ENCODE measurements around the gene FAM13A.

FAM13A gene

DNA sequence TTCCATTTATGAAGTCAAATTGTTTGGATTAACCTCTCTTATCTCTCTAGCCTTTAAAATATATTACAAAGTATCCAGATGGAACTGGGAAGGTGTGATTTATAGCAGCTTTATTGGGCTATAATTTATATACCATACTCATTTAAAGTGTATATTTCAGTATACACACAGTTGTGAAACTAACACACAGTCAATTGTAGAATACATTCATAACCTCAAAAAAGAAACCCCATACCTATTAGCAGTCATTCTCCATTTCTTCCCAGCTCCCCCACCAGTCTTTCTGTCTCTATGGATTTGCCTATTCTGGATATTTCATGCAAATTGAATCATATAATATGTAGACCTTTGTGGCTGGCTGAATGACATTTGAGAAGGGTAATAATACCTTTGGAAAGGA lies 351.8 kb downstream of the FAM13A start:
- no peak for DNase-seq

- no peak for DNase-seq
These were observed 354.2 kb downstream of the FAM13A start for GRCh38 chr4:88702782-88703181.

DNA sequence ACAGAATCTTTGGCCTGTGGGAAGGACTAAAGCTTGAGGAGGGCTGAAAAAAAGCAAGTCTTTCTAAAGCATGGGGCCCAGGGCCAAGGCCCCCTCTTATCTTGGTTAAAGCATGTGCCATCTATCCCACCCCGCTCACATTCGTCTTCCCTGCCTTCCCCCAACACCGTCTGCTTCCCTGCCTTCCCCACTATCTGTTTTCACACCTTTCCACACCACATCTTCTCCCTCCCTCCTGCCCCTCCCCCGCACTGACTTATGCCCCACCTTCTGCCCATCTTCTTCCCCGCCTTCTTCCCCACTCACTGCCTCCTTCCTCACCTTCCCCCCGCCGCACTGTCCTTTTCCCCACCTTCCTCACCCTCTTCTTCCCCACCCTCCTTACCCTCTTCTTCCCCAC lies 358.5 kb downstream of the FAM13A start:
- no peak for DNase-seq

DNA sequence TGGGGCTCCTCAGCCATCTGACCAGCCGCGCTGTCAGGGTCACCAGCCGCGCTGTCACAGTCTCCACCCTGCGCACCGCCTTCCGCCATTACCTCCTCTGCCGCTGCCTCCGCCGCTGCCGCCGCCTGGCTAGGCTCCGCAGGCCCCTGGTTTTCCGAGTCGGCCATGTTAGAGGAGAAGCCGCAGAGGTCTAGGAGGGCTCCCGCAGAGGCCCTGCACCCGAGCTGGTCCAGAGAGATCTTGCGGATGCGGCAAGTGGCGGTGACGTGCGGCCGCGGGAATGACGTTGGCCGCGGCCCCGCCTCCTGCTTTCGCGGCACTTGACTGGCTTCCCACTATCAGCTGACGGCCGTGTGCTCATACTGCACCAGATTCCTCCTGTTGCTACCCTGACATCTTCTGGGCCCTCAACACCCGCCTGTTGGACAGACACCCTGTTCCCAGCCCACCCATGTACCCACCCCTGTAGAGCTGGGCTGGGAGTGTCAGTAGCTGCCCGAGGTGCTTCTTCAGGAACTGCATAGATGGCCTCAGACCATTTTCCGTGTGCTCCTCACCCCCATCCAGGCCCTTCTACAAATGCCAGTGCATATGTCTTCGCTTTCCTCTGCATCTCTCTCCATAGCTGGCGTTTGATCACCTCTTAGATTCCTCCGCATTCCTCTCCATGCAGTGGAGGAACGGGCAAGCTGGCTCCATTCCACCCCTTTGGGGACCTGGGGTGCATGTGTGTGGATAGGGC lies 359.2 kb downstream of the FAM13A start, which contains the start of gene NAP1L5:
TSS of gene NAP1L5 (minus strand) at position 242 of the 742 bp plus-strand sequence. CDS start at position 167, 75 bp downstream.
- peak; percentile 64 for DNase-seq

GRCh38 chr4:88697141-88697540 lies 359.8 kb downstream of the FAM13A start:
- no peak for DNase-seq

DNA sequence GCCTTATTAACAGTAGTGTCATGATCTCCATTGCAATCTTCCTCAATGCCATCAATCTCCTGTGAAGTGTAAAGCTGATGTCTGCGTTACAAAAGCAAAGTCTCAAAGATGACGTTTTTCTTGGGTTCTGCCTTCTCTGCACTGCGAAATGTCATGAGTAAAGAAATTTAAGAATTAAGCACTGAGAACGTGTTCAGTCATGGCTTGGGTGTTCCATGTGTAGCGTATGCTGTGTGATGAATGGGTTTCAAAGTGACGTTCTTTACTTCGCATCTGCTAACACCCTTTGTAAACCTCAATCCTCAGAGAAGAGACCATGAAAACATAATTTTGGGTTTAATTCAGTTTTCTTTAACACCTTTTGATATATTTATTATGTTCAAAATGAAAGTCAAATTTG lies 360.4 kb downstream of the FAM13A start:
- no peak for DNase-seq

DNA sequence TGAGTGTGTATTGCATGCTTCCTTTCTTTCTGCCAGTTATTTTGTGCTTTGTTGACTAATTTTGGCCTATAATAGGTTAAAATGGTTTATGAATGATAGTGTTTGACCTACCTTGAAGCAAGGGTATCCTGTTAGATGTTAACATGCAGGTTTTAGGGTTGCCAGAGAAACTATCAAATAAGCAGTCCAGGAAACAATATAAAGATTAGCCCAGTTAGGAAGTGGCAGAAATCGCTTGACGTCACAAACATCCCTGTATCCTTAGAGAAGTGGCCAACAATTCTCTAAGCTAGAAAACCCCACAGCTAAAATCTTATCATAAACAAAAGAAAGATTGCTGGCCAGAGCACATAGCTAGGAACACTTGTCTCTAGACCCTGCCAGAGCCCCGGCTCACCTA lies 363.2 kb downstream of the FAM13A start:
- no peak for DNase-seq

- no peak for DNase-seq
These were observed 366.6 kb downstream of the FAM13A start for GRCh38 chr4:88690355-88690754.

GRCh38 chr4:88681209-88681608 lies 375.8 kb downstream of the FAM13A start:
- DNase-seq: no peak
